VCaP (cell line): Measurements from ENCODE around the gene RARS2.
A peak's percentile ranks its signal among the peaks of the same experiment; 100 is the strongest.

Experiments used
- H3K27ac ChIP-seq: fragments of 450-650 bp; 2 replicates; pipeline ENCODE4 v1.5.1; 2017
- TF ChIP-seq, protein P1 (sequence below): fragments of 450-650 bp; conservative IDR thresholded peaks from 2 replicates; pipeline ENCODE4 v1.5.1; 2017; ENCODE audit warnings: mild to moderate bottlenecking, moderate library complexity

Gene RARS2

DNA sequence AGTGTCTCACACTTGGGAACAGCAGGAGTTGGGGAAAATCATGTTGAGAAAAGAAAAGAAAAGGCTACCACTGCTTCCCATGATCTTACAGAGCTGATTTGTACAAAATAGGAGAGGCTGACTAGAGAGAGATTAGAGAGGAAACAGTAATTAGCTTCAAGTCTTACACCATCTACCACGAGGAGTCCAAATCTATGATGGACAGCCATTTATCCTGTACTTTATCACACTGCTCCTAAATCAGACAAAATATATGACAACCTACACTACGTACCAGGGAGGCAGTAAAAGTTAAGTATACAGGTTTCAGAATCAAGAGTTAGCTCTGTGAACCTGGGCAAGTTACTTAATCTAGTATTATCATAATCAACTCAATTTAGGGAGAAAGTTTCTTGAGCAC is 38.0 kb downstream of the RARS2 start:
- TF ChIP-seq, protein P1, sequence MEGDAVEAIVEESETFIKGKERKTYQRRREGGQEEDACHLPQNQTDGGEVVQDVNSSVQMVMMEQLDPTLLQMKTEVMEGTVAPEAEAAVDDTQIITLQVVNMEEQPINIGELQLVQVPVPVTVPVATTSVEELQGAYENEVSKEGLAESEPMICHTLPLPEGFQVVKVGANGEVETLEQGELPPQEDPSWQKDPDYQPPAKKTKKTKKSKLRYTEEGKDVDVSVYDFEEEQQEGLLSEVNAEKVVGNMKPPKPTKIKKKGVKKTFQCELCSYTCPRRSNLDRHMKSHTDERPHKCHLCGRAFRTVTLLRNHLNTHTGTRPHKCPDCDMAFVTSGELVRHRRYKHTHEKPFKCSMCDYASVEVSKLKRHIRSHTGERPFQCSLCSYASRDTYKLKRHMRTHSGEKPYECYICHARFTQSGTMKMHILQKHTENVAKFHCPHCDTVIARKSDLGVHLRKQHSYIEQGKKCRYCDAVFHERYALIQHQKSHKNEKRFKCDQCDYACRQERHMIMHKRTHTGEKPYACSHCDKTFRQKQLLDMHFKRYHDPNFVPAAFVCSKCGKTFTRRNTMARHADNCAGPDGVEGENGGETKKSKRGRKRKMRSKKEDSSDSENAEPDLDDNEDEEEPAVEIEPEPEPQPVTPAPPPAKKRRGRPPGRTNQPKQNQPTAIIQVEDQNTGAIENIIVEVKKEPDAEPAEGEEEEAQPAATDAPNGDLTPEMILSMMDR = no peak
- H3K27ac ChIP-seq = no peak overlapping the region

DNA sequence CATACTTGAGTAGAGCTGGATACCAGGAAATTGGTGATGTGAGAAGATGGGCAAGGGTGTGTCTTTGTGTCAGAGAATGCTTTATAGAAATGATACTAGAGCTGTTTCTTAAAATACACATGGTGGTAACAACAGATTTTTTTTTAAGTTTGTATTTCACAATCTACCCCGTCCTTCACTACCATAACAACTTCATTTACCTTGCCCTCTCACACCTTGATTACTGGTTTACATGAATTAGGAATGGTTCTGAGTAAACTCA is 45.4 kb downstream of the RARS2 start:
- no peak overlapping the region for H3K27ac ChIP-seq
- TF ChIP-seq, protein P1 = no peak

DNA sequence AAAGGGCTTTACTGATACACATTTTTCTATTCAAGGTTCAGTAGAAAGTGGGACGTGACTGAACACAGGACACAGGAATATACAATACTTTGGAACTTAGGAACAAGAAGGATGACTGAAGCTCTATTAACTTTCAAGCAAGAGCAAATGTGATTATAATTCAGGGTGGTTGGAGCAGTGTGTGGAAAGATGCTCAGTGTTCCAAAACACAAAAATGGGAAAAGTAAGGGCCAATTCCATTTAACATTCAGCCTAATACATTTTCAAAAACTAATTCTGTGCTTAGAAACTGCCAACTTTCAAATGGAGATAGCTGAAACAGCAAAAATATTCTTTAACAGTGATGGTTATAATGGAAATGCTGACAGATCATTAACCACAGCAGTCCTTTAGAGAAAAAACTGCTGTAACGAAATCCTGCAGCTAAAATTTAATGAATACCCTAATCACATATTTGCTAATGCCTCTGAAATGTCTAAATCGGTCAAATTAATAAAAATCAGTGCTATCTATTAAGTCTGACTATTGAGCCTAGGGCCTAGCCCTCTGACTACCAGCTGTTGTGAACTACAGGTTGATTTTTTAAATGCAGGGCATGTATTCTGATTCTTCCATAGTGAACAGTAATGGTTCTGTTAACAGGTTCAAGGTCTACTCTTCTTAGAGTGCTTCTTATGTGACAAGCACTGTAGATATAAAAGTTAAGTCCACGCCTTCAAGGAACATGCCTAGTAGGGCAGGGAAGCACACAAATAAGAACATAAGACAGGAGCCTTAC is 45.9 kb downstream of the RARS2 start:
- H3K27ac ChIP-seq = no peak overlapping the region
- TF ChIP-seq, protein P1 = no peak

DNA sequence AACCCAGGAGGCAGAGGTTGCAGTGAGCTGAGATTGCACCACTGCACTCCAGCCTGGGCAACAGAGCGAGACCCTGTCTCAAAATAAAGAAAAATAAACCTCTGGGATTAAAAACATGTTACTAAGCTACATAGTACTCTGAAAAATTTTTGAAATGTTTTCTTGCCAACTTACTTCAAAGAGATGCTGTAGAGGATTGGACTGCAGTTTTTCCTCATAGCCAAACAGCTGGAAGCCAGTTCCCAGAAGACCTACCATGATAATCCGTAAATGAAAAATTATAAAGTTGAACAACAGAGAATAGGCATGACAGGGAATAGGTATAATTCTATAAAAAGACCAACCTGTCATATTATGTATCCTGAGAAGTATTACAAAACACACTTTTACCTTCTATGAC is 48.0 kb downstream of the RARS2 start:
- H3K27ac ChIP-seq = peak overlapping the region; percentile 68; the same call in 1 of the 2 replicates
- TF ChIP-seq, protein P1 = no peak

DNA sequence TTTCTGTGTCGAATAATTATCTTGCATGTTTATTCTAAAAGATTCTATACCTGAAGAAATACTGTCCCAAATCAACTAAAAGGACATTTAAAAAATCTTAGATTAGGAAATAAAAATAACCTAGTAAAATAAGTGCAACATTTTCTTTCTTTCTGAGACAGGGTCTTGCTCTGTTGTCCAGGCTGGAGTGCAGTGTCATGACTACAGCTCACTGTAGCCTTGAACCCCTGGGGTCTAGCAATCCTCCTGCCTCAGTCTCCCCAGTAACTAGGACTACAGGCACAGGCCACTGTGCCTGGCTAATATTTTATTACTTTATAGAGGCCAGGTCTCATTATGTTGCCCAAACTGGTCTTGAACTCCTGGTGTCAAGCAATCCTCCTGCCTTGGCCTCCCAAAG is 48.7 kb downstream of the RARS2 start:
- TF ChIP-seq, protein P1 = no peak
- H3K27ac ChIP-seq = peak overlapping the region; percentile 68

DNA sequence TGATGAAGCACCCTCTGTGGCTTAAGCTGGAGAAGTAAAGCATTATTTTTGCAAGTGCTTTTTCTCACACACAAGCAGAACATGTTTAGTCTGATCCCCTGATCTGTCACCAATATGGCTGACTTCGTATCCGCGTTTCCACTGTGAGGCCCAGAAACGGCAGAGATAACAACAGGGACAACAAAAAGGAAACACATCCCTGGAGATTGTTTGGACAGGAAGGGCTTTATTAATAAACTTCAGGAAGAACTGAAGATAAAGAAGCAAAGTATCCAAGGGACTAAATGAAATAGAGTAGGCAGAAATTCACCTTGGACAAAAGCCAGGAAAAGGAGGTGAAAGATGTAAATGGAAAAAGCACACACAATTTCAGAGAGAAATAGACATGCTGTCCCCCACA is 49.2 kb downstream of the RARS2 start:
- TF ChIP-seq, protein P1 = no peak
- peak overlapping the region; percentile 68 for H3K27ac ChIP-seq

DNA sequence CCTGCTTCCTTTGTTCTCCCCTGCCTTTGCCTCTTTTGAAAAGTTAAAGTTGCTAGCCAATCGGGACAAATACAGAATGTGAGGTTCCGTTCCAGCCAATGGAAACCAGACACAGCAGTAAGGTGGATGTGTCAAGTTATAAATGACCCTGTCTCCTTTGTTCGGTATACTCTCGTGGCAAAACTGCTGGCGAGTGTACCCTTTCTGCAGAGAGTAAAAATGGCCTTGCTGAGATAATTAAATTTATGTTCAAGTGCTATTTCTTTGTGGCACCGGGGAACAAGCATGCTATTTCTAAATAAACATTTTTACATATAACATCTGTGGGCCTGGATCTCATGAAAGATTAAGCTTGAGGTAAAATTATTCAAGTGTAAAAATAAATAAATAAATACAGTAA is 50.2 kb downstream of the RARS2 start:
- H3K27ac ChIP-seq = peak overlapping the region; percentile 68; the same call in 1 of the 2 replicates
- TF ChIP-seq, protein P1 = no peak
